GM21576 (cell line): ENCODE data around the gene CEP76.

ENCODE experiments used
- ATAC-seq: cut with Tn5 transposase; IDR thresholded peaks from one replicate; pipeline ENCODE4 v1.9.1; 2021; ENCODE audit warnings: mild to moderate bottlenecking, moderate library complexity; ENCODE audit not compliant: unreplicated experiment

Gene CEP76, protein sequence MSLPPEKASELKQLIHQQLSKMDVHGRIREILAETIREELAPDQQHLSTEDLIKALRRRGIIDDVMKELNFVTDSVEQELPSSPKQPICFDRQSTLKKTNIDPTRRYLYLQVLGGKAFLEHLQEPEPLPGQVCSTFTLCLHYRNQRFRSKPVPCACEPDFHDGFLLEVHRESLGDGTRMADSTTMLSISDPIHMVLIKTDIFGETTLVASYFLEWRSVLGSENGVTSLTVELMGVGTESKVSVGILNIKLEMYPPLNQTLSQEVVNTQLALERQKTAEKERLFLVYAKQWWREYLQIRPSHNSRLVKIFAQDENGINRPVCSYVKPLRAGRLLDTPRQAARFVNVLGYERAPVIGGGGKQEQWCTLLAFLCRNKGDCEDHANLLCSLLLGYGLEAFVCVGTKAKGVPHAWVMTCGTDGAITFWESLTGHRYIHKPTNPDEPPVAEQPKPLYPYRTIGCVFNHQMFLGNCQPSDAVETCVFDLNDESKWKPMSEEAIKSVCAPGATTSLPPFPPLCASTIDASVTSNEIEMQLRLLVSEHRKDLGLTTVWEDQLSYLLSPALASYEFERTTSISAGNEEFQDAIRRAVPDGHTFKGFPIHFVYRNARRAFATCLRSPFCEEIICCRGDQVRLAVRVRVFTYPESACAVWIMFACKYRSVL

DNA sequence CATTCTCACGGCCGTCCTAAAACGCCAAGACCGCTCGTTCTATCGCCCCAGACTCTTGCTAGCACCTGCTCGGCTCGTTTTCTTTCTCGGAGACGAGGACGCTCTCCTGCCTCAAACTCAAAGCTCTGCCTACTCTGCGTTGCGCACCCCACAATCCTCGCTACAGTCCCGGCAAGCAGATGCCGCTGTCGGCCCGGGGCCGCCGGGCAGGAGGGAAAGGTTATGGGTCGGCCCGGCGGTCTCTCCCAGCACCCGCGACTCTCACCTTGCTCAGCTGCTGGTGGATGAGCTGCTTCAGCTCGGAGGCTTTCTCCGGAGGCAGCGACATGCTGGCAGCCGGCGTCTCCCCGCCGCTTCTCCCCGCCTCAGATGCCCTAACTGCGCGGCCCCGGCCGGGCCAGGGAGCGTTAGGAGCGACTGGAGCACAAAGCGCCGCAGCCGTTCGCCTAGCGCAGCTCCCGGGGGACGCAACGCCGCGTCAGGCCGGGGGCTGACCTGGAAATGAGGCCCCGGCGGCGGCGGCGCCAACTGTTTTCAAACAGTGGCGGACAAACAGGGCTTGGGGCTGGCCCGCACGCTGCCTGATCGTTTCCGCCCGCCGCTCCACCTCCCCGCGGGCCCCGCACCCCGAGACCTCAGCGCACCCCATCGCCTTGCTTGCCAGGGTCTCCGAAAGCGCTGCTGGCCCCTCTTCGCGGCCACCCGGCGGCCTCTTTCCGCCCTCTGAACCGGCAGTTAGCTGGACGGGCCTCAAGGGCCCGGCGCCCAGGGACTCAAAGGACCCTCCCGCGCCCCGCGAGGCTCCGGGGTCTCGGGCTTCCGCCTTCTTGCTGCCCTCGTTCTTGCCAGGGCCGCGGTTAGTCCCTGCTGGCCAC, at the start of gene CEP76, which contains the start of gene PSMG2:
CEP76 (minus strand) TSS at position 503 of the 875 bp plus-strand sequence; CDS start at position 328, 175 bp downstream.
PSMG2 (plus strand) TSS at position 822 of the 875 bp plus-strand sequence. CDS start 66 bp downstream, outside the sequence.
- ATAC-seq = peak; percentile 72

DNA sequence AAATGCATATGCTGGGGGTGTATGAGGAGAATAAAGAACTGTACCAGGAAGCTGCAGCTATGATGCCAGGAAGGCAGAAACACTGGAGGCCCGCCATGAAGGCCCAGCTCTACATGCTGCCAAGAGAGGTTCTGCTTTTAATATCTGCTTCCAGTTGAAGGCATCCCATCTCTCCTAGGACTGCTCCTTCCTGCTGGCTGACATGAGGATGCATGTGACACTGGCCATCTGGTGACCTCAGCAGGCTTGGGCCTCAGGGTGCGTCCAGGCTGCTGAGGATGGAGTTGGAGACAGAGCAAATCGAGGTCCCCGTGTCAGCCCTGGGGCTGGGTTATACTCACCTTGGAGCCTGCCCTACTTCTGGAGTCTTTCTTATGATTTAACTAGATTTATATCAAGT, 49.4 kb upstream of the CEP76 start:
- no peak for ATAC-seq

GRCh38 chr18:12751503-12751884, 49.0 kb upstream of the CEP76 start:
- no peak for ATAC-seq

GRCh38 chr18:12750715-12751502, 48.4 kb upstream of the CEP76 start:
- no peak for ATAC-seq

GRCh38 chr18:12750076-12750714, 47.7 kb upstream of the CEP76 start:
- peak; percentile 55 for ATAC-seq

DNA sequence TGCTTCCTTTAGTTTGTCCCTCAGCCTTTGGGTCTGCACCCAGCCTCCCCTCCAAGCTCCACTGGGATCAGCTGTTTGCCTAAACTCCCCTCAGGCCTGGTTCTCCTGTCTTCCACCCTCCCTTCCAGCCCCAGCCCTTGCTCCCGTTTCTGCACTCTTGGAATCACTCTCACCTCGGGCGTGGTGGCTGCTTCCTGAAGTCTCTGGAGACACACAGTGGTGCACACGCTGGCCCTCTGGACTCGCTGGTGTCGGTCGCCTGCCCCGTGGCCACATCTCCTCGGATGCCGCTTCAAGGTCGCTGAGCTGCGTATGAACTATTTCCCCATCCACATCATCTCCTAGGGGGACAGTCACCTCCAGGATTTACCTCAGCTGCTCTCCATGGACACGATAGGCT, 46.6 kb upstream of the CEP76 start:
- no peak for ATAC-seq

DNA sequence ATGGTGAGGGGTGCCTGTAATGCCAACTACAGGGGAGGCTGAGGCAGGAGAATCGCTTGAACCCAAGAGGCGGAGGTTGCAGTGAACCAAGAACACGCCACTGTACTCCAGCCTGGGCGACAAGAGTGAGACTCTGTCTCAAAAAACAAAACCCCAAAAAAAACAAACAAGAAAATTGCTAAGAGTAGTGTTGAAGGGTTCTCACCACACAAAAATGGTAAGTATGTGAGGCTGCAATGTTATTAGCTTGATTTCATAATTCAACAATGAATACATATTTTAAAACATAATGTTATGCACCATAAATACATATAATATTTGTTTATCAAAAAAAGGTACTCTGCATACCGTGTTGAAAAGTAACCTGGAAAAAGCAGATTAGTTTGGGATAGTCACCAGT, 46.1 kb upstream of the CEP76 start:
- no peak for ATAC-seq

GRCh38 chr18:12747530-12748315, 45.2 kb upstream of the CEP76 start:
- no peak for ATAC-seq

DNA sequence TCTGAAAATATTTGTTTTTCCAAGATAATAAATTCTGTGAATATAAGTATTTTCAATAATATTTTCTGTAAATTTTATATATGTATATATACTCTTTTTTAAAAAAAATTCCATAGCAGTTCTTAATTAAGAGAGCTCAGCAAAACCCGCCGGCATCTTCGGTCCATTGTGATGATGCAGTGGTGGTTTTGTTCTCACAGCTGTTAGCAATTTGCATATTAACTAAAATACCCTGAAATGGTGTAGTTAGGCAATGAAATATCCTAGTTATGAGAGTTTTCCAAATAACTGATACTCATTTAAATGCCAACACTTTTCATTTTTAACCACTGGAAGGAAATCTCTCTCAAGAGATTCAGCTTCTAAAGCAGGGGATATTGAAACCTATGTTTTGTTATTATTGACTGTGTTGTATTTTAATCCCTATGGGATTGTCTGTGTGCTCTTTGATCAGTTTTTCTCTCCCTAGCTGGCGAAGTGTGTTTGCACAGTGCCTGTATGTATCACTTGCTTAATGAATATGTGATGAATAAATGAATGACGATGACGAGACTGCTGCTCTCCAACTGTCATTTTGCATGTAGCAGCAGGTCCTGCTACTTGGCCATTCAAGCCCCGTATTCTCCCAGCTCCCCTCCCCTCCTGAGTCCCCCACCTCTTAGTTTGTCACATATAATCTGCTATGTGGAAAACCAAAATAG, 42.7 kb upstream of the CEP76 start:
- ATAC-seq = no peak

GRCh38 chr18:12744103-12744502, 41.6 kb upstream of the CEP76 start:
- ATAC-seq = no peak

DNA sequence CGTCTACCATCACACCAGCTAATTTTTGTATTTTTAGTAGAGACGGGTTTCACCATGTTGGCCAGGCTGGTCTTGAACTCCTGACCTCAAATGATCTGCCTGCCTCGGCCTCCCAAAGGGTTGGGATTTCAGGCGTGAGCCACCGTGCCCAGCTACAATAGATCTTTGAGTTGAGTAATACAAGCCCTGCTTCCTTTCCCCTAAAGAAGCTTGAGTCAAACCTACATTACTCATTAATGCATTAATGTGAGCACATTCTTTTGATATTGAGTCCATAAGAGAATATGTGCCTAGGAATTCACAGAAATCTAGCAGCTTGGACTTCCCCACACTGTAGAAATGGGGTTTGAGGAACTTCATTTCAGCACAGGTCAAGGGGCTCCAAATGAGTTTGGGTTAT, 39.9 kb upstream of the CEP76 start:
- no peak for ATAC-seq

GRCh38 chr18:12741351-12741750, 38.8 kb upstream of the CEP76 start:
- ATAC-seq = no peak

DNA sequence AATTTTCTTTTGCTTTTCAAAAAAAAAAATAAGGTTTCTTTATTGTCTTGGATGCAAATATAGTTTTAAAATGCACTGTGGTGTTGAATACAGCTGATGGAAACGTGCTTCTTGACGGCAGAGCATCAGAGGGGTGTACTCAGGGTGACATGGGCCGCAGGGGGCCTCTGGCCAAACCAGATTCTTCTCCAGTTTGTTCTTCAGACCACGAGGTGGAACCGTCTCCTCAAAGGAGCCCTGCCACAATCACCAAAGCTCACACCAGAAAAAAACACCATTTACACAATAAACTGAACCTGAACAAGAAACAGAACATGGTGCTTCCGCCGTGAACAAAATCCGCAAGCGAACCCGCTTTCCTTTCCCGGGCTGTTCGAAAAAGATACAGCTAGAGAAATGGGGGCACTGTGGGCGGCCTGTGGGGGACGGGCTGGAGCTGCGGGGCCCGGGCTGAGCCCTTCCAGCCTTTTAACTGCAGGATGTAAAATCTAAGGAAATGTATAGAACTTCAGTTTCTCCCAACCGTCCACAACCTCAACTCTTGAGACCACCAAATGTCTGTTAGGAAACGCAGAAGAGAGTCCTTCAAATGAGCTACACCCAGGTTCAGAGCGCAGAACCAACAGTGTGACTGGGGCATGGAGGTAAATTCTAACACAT, 34.9 kb upstream of the CEP76 start:
- ATAC-seq = no peak

- ATAC-seq = no peak
Measured at GRCh38 chr18:12726774-12727550, 24.4 kb upstream of the CEP76 start.

- no peak for ATAC-seq
Measured at GRCh38 chr18:12726331-12726730, 23.8 kb upstream of the CEP76 start.

- no peak for ATAC-seq
Measured at GRCh38 chr18:12722731-12723130, 20.2 kb upstream of the CEP76 start.
